ENCODE data around the gene API5.
A peak's percentile ranks its signal among the peaks of the same experiment; 100 is the strongest.

The API5 gene

DNA sequence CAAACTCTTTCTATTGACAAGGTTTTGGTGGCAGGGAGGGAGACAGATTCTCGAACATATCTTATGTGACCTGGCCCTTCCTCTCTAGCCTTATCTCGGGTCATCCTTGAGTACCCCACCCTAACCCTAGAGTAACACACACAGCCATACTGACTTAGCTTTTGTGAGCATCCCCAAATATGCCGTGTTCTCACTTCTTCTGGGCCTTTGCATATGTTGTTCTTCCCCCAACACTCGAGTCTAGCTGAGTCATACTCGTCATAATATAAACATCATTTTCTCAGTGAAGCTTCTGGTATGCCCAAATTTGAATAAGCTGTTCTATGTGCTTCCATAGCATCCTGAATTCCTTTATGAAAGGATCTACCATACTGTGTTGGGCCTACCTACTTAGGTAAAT, 54.9 kb downstream of the API5 start:
- no peaks in the 10 kb centered on the region for H3K9me3 ChIP-seq (replicated peaks; ENCODE audit: low read length)
- no peak overlapping the region for H3K4me2 ChIP-seq (ENCODE audit: low read length)
- peaks cover 11% of the 10 kb centered on the region for H3K36me3 ChIP-seq (ENCODE audit: insufficient read depth, low read length)
- H3K4me1 ChIP-seq (ENCODE audit: control insufficient read depth, insufficient read depth, low read length) = peaks cover 12% of the 10 kb centered on the region
- no peak overlapping the region for H3K4me3 ChIP-seq (ENCODE audit: low read length)
- no peak overlapping the region for H3K9ac ChIP-seq (ENCODE audit: low read depth, low read length)
- H3K27me3 ChIP-seq (ENCODE audit: control insufficient read depth, insufficient read depth, low read length) = no peaks in the 10 kb centered on the region

GRCh38 chr11:43367382-43368178, 55.8 kb downstream of the API5 start:
- Histone ChIP-seq H3K4me3 (ENCODE audit: low read length) (no peak overlapping the region), H3K27me3 (ENCODE audit: control insufficient read depth, insufficient read depth, low read length) (no peaks in the 10 kb centered on the region), H3K9ac (ENCODE audit: low read depth, low read length) (no peak overlapping the region), H3K4me1 (ENCODE audit: control insufficient read depth, insufficient read depth, low read length) (peaks cover 12% of the 10 kb centered on the region), H3K4me2 (ENCODE audit: low read length) (no peak overlapping the region), H3K9me3 (replicated peaks; ENCODE audit: low read length) (no peaks in the 10 kb centered on the region), H3K36me3 (ENCODE audit: insufficient read depth, low read length) (peaks cover 11% of the 10 kb centered on the region)

- H3K36me3 ChIP-seq (ENCODE audit: insufficient read depth, low read length) = no peaks in the 10 kb centered on the region
These were observed 64.3 kb downstream of the API5 start for GRCh38 chr11:43376065-43376464.

GRCh38 chr11:43376594-43376993, 64.8 kb downstream of the API5 start:
- H3K9ac ChIP-seq (ENCODE audit: low read depth, low read length) = no peak overlapping the region
- no peak overlapping the region for H3K4me3 ChIP-seq (ENCODE audit: low read length)
- no peaks in the 10 kb centered on the region for H3K36me3 ChIP-seq (ENCODE audit: insufficient read depth, low read length)
- no peaks in the 10 kb centered on the region for H3K9me3 ChIP-seq (replicated peaks; ENCODE audit: low read length)
- H3K4me1 ChIP-seq (ENCODE audit: control insufficient read depth, insufficient read depth, low read length) = peaks cover 12% of the 10 kb centered on the region
- no peaks in the 10 kb centered on the region for H3K27me3 ChIP-seq (ENCODE audit: control insufficient read depth, insufficient read depth, low read length)
- peak overlapping the region; percentile 62 for H3K4me2 ChIP-seq (ENCODE audit: low read length)

More at GRCh38 chr11:43376065-43376464, 64.3 kb downstream of the API5 start:
- Histone ChIP-seq H3K4me1 (ENCODE audit: control insufficient read depth, insufficient read depth, low read length) (peaks cover 12% of the 10 kb centered on the region), H3K9ac (ENCODE audit: low read depth, low read length) (no peak overlapping the region), H3K27me3 (ENCODE audit: control insufficient read depth, insufficient read depth, low read length) (no peaks in the 10 kb centered on the region), H3K9me3 (replicated peaks; ENCODE audit: low read length) (no peaks in the 10 kb centered on the region), H3K4me2 (ENCODE audit: low read length) (peak overlapping the region; percentile 62), H3K4me3 (ENCODE audit: low read length) (no peak overlapping the region)

- Histone ChIP-seq H3K27me3 (ENCODE audit: control insufficient read depth, insufficient read depth, low read length) (no peaks in the 10 kb centered on the region), H3K4me3 (ENCODE audit: low read length) (no peak overlapping the region), H3K4me1 (ENCODE audit: control insufficient read depth, insufficient read depth, low read length) (peaks cover 12% of the 10 kb centered on the region), H3K4me2 (ENCODE audit: low read length) (no peak overlapping the region), H3K9me3 (replicated peaks; ENCODE audit: low read length) (no peaks in the 10 kb centered on the region), H3K36me3 (ENCODE audit: insufficient read depth, low read length) (no peaks in the 10 kb centered on the region), H3K9ac (ENCODE audit: low read depth, low read length) (no peak overlapping the region)
These were observed 65.6 kb downstream of the API5 start for GRCh38 chr11:43377389-43377788.

- Histone ChIP-seq H3K36me3 (ENCODE audit: insufficient read depth, low read length) (no peaks in the 10 kb centered on the region), H3K4me1 (ENCODE audit: control insufficient read depth, insufficient read depth, low read length) (peaks cover 12% of the 10 kb centered on the region), H3K9me3 (replicated peaks; ENCODE audit: low read length) (no peaks in the 10 kb centered on the region), H3K27me3 (ENCODE audit: control insufficient read depth, insufficient read depth, low read length) (no peaks in the 10 kb centered on the region), H3K4me2 (ENCODE audit: low read length) (no peak overlapping the region), H3K4me3 (ENCODE audit: low read length) (no peak overlapping the region), H3K9ac (ENCODE audit: low read depth, low read length) (no peak overlapping the region)
These were observed 67.1 kb downstream of the API5 start for GRCh38 chr11:43378897-43379296.

DNA sequence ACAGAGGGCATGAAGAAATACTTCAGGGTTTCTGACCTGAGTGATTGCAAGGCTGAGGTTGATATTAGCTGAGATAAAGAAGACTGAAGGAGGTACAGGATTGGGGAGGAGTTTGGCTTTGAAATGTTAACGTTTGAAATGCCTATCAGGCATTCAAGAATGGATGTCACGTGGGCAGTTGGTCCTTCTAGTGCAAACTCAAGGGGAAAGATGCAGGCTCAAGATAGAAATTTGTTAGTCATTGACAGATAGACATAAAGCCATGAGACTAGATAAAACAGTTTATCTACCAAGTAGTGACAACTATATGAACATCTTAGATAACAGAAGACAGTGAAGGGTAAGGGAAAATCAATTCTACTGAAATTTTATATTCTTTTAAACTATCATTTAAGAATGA, 70.0 kb downstream of the API5 start:
- Histone ChIP-seq H3K4me2 (ENCODE audit: low read length) (no peak overlapping the region), H3K4me1 (ENCODE audit: control insufficient read depth, insufficient read depth, low read length) (peaks cover under 1% of the 10 kb centered on the region), H3K9me3 (replicated peaks; ENCODE audit: low read length) (no peaks in the 10 kb centered on the region), H3K4me3 (ENCODE audit: low read length) (no peak overlapping the region), H3K27me3 (ENCODE audit: control insufficient read depth, insufficient read depth, low read length) (no peaks in the 10 kb centered on the region), H3K36me3 (ENCODE audit: insufficient read depth, low read length) (peaks cover 7% of the 10 kb centered on the region), H3K9ac (ENCODE audit: low read depth, low read length) (no peak overlapping the region)

DNA sequence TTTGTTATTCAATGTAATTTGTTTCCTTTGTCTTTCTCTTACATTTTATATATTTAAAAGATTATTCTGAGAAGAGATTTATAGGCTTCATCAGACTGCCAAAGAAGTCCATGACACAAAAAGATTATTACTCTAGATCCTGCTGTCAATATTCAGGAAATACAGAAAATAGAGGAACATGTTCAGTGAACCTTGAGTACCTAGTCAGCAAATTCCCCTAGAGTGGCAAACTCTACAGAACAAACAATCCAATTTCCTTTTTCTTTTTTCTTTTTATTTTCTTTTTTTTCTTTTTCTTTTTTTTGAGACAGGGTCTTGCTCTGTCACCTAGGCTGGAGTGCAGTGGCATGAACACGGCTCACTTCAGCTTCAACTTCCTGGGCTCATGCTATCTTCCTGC, 70.8 kb downstream of the API5 start:
- H3K9ac ChIP-seq (ENCODE audit: low read depth, low read length) = no peak overlapping the region
- H3K36me3 ChIP-seq (ENCODE audit: insufficient read depth, low read length) = peaks cover 9% of the 10 kb centered on the region
- H3K4me1 ChIP-seq (ENCODE audit: control insufficient read depth, insufficient read depth, low read length) = no peaks in the 10 kb centered on the region
- H3K9me3 ChIP-seq (replicated peaks; ENCODE audit: low read length) = no peaks in the 10 kb centered on the region
- H3K27me3 ChIP-seq (ENCODE audit: control insufficient read depth, insufficient read depth, low read length) = no peaks in the 10 kb centered on the region
- H3K4me3 ChIP-seq (ENCODE audit: low read length) = no peak overlapping the region
- H3K4me2 ChIP-seq (ENCODE audit: low read length) = no peak overlapping the region

DNA sequence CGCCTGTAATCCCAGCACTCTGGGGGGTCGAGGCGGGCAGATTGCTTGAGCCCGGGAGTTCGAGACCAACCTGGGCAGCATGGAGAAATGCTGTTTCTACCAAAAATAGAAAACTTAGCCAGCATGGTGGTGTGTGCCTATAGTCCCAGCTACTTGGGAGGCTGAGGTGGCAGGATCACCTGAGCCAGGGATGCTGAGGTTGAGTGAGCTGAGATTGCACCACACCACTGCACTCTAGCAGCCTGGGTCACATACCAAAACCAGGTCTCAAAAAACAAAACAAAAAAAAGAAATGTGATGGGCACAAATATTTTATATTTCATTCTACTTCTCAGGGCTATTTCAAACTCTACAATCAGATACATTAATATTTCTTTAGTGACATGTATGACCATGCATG, 72.6 kb downstream of the API5 start:
- no peak overlapping the region for H3K9ac ChIP-seq (ENCODE audit: low read depth, low read length)
- no peak overlapping the region for H3K4me2 ChIP-seq (ENCODE audit: low read length)
- no peaks in the 10 kb centered on the region for H3K27me3 ChIP-seq (ENCODE audit: control insufficient read depth, insufficient read depth, low read length)
- no peaks in the 10 kb centered on the region for H3K4me1 ChIP-seq (ENCODE audit: control insufficient read depth, insufficient read depth, low read length)
- no peak overlapping the region for H3K4me3 ChIP-seq (ENCODE audit: low read length)
- H3K9me3 ChIP-seq (replicated peaks; ENCODE audit: low read length) = no peaks in the 10 kb centered on the region
- H3K36me3 ChIP-seq (ENCODE audit: insufficient read depth, low read length) = peaks cover 9% of the 10 kb centered on the region

- Histone ChIP-seq H3K9me3 (replicated peaks; ENCODE audit: low read length) (no peaks in the 10 kb centered on the region), H3K36me3 (ENCODE audit: insufficient read depth, low read length) (peaks cover 54% of the 10 kb centered on the region)
These were observed 80.9 kb downstream of the API5 start for GRCh38 chr11:43392713-43393112.

GRCh38 chr11:43393765-43394355, 82.1 kb downstream of the API5 start:
- no peaks in the 10 kb centered on the region for H3K4me1 ChIP-seq (ENCODE audit: control insufficient read depth, insufficient read depth, low read length)
- H3K27me3 ChIP-seq (ENCODE audit: control insufficient read depth, insufficient read depth, low read length) = no peaks in the 10 kb centered on the region
- H3K9me3 ChIP-seq (replicated peaks; ENCODE audit: low read length) = no peaks in the 10 kb centered on the region
- no peak overlapping the region for H3K4me3 ChIP-seq (ENCODE audit: low read length)
- H3K4me2 ChIP-seq (ENCODE audit: low read length) = no peak overlapping the region
- H3K9ac ChIP-seq (ENCODE audit: low read depth, low read length) = no peak overlapping the region
- peaks cover 63% of the 10 kb centered on the region for H3K36me3 ChIP-seq (ENCODE audit: insufficient read depth, low read length)

More at GRCh38 chr11:43392713-43393112, 80.9 kb downstream of the API5 start:
- no peak overlapping the region for H3K4me3 ChIP-seq (ENCODE audit: low read length)
- H3K4me1 ChIP-seq (ENCODE audit: control insufficient read depth, insufficient read depth, low read length) = no peaks in the 10 kb centered on the region
- H3K27me3 ChIP-seq (ENCODE audit: control insufficient read depth, insufficient read depth, low read length) = no peaks in the 10 kb centered on the region
- H3K9ac ChIP-seq (ENCODE audit: low read depth, low read length) = no peak overlapping the region
- H3K4me2 ChIP-seq (ENCODE audit: low read length) = no peak overlapping the region

Measured in skeletal muscle satellite cell (primary cell).